Activated CD8-positive, alpha-beta memory T cell treated with anti-CD3 and anti-CD28 coated beads for 4 hours (primary cell): ENCODE results near the gene ZNF214.
"Not testable (repeated sequence)": the region's sequence is repeated elsewhere in the genome, so short reads cannot be mapped to it uniquely, and the experiment has no call there.

Source experiments
- DNase-seq, 2 donors: peaks; one replicate each; pipeline ENCODE4 v3.0.0-alpha.2; 2020; ENCODE audit warnings: low read depth in 2 of 2

The ZNF214 gene

GRCh38 chr11:6988506-6988905, 31.6 kb downstream of the ZNF214 start:
- no peak for DNase-seq

- no peak for DNase-seq
Observed at GRCh38 chr11:6986487-6986886, 33.7 kb downstream of the ZNF214 start.

GRCh38 chr11:6979365-6979764, 40.8 kb downstream of the ZNF214 start:
- no peak for DNase-seq

- not testable (repeated sequence) for DNase-seq
Observed at GRCh38 chr11:6969854-6970253, 50.3 kb downstream of the ZNF214 start.

- no peak for DNase-seq
Observed at GRCh38 chr11:6968816-6969215, 51.3 kb downstream of the ZNF214 start.

GRCh38 chr11:6962673-6963072, 57.5 kb downstream of the ZNF214 start:
- no peak for DNase-seq

GRCh38 chr11:6962141-6962540, 58.0 kb downstream of the ZNF214 start:
- no peak for DNase-seq

- DNase-seq = not testable (repeated sequence)
Observed at GRCh38 chr11:6954248-6954647, 65.9 kb downstream of the ZNF214 start.
